Neural progenitor cell (in vitro differentiated cells): ENCODE results near the gene TMEM31.

Source experiments
- EZH2phosphoT487 ChIP-seq: fragments of 200-600 bp; sonication (generic); IDR thresholded peaks from 2 replicates; pipeline ENCODE4 v1.6.1; 2017; ENCODE audit warnings: antibody characterized with exemption
- TF ChIP-seq, protein P1 (sequence below): fragments of 200-600 bp; sonication (generic); IDR thresholded peaks from 2 replicates; pipeline ENCODE4 v1.5.1; 2017; ENCODE audit warnings: antibody characterized with exemption, mild to moderate bottlenecking

DNA sequence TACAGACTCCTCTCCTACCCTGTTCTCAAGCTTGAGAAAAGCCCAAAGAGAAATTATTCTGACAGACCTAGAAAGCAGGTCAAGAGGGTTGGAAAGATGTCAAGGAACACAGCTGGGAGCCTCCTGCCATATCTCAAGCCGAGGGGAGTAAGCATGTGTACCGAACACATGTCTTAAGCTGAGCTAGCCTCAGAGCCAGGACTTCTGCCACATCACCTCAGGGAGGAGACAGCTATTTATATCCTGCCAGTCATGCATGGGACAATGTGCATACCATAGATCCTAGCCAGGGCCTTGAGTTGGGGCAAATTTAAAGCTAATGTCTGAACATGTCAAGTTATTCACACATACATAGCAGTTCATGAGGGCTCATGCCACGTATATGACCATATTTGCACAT lies 11.8 kb downstream of the TMEM31 start:
- no peak for TF ChIP-seq EZH2phosphoT487
- TF ChIP-seq, protein P1, sequence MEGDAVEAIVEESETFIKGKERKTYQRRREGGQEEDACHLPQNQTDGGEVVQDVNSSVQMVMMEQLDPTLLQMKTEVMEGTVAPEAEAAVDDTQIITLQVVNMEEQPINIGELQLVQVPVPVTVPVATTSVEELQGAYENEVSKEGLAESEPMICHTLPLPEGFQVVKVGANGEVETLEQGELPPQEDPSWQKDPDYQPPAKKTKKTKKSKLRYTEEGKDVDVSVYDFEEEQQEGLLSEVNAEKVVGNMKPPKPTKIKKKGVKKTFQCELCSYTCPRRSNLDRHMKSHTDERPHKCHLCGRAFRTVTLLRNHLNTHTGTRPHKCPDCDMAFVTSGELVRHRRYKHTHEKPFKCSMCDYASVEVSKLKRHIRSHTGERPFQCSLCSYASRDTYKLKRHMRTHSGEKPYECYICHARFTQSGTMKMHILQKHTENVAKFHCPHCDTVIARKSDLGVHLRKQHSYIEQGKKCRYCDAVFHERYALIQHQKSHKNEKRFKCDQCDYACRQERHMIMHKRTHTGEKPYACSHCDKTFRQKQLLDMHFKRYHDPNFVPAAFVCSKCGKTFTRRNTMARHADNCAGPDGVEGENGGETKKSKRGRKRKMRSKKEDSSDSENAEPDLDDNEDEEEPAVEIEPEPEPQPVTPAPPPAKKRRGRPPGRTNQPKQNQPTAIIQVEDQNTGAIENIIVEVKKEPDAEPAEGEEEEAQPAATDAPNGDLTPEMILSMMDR: no peak
